ENCODE results near the gene POU3F3.

Gene POU3F3

DNA sequence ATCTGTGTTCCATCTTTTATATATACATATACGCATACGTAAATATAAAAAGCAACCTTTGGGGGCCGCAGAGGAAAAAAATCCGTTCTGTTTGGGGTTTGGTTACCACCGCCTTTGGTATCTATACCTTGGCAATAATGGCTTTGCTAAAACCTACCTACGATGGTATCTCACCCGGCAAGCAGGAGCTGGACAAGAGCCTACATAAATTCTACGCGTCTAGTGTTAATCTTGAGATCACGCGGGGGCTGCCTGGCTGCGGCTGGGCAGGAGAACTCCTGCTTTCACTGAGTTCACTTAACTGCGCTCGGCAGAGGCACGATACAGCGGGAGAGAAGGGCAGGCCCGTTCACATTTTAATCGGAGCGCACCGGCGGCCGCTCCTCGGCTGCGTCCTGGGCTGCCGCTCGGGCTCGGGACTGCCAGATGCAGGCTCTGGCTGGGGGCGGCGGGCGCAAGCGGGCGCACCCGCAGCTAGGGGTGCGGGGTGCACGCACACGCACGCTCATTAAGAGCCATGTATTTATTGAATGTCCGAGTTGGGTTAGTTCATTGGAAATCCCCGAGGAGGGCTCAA lies 1.7 kb upstream of the POU3F3 start:
- no peak overlapping the region for H3K27ac ChIP-seq
- DNase-seq (ENCODE audit: low spot score), result no peak
- TF ChIP-seq, protein P1, sequence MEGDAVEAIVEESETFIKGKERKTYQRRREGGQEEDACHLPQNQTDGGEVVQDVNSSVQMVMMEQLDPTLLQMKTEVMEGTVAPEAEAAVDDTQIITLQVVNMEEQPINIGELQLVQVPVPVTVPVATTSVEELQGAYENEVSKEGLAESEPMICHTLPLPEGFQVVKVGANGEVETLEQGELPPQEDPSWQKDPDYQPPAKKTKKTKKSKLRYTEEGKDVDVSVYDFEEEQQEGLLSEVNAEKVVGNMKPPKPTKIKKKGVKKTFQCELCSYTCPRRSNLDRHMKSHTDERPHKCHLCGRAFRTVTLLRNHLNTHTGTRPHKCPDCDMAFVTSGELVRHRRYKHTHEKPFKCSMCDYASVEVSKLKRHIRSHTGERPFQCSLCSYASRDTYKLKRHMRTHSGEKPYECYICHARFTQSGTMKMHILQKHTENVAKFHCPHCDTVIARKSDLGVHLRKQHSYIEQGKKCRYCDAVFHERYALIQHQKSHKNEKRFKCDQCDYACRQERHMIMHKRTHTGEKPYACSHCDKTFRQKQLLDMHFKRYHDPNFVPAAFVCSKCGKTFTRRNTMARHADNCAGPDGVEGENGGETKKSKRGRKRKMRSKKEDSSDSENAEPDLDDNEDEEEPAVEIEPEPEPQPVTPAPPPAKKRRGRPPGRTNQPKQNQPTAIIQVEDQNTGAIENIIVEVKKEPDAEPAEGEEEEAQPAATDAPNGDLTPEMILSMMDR (IDR thresholded peaks at IDR 0.05), result no peak

DNA sequence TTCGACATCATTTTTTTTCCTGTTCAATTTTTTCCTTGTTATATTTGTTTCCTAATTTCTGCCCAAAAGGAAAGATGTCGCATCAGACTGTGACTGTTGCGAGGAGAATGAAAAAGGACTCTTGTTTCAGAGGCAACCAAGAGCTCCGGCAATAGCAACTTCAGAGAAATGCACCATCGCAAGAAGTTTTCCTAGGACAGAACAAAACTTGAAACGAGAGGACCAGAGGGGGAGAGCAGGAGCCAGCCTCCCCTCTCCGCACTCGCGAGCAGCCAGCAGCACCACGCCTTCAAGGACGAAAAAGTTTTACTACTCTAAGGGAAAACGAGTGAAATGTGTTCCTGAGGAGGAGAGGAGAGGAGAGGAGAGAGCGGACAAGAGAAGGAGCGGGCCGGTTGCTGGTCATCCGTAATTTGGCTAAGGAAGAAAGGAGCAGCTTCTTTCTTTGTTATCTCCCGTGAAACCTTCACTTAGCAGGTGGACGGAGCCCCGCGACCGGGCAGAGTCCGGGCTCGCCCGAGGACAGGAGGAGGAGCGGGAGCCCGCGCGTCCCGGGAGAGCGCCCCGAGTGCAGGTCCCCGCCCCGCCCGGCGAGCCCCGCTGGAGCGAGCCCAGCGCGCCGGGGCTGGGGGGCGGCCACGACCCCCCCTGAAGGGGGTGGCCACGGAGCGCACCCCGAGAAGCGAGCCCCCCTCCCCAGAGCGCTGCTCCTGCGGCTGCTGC lies 744 bp downstream of the POU3F3 start:
- Histone ChIP-seq H3K27ac (no peak overlapping the region), H3K4me3 (peak overlapping the region; percentile 59)
- no peak for DNase-seq (ENCODE audit: low spot score)
- TF ChIP-seq, protein P1 (IDR thresholded peaks at IDR 0.05), result no peak

More for the DNA sequence above, 1.7 kb upstream of the POU3F3 start:
- peak overlapping the region; percentile 59 for H3K4me3 ChIP-seq

DNA sequence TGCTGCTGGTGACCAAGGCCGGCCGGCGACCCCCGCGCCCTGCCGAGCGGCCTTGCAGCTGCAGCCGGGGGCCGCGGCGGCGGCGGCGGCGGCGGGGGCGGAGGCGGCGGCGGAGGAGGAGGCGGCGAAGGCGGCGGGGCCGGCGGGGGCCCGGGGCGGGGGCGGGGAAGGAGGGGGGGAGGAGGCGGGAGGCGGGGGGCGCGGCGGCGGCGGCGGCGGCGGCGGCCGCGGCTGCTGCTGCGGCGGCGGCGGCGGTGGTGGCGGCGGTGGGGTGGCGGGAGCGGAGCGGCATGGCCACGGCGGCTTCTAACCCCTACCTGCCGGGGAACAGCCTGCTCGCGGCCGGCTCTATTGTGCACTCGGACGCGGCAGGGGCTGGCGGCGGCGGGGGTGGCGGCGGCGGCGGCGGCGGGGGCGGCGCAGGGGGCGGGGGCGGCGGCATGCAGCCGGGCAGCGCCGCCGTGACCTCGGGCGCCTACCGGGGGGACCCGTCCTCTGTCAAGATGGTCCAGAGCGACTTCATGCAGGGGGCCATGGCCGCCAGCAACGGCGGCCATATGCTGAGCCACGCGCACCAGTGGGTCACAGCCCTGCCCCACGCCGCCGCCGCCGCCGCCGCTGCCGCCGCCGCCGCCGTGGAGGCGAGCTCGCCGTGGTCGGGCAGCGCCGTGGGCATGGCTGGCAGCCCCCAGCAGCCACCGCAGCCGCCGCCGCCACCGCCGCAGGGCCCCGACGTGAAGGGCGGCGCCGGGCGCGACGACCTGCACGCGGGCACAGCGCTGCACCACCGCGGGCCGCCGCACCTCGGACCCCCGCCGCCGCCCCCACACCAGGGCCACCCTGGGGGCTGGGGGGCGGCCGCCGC lies 1.5 kb downstream of the POU3F3 start:
- no peak overlapping the region for H3K27ac ChIP-seq
- no peak for DNase-seq (ENCODE audit: low spot score)
- H3K4me3 ChIP-seq, result peak overlapping the region; percentile 57
- TF ChIP-seq, protein P1 (IDR thresholded peaks at IDR 0.05), result no peak

DNA sequence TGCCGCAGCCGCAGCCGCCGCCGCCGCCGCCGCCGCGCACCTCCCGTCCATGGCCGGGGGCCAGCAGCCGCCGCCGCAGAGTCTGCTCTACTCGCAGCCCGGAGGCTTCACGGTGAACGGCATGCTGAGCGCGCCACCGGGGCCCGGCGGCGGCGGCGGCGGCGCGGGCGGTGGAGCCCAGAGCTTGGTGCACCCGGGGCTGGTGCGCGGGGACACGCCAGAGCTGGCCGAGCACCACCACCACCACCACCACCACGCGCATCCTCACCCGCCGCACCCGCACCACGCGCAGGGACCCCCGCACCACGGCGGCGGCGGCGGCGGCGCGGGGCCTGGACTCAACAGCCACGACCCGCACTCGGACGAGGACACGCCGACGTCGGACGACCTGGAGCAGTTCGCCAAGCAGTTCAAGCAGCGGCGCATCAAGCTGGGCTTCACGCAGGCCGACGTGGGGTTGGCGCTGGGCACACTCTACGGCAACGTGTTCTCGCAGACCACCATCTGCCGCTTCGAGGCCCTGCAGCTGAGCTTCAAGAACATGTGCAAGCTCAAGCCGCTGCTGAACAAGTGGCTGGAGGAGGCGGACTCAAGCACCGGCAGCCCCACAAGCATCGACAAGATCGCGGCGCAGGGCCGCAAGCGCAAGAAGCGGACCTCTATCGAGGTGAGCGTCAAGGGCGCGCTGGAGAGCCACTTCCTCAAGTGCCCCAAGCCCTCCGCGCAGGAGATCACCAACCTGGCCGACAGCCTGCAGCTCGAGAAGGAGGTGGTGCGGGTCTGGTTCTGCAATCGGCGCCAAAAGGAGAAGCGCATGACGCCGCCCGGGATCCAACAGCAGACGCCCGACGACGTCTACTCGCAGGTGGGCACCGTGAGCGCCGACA lies 2.4 kb downstream of the POU3F3 start:
- Histone ChIP-seq H3K4me3 (peak overlapping the region; percentile 57), H3K27ac (no peak overlapping the region)
- TF ChIP-seq, protein P1 (IDR thresholded peaks at IDR 0.05), result no peak
- no peak for DNase-seq (ENCODE audit: low spot score)

DNA sequence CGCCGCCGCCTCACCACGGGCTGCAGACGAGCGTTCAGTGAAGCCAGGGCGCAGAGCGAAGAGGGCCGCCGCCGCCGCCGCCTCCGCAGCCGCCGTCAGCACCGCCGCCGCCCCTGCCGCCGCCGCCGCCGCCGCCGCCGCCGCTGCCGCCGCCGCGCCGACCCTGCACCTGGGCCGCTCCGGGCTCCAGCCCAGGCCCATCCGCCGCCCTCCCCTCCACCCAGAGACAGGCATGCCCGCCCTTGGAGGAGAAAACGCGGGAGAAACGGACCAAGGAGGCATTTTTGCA lies 3.0 kb downstream of the POU3F3 start:
- Histone ChIP-seq H3K4me3 (peak overlapping the region; percentile 57), H3K27ac (no peak overlapping the region)
- DNase-seq (ENCODE audit: low spot score), result no peak
- TF ChIP-seq, protein P1 (IDR thresholded peaks at IDR 0.05), result no peak

DNA sequence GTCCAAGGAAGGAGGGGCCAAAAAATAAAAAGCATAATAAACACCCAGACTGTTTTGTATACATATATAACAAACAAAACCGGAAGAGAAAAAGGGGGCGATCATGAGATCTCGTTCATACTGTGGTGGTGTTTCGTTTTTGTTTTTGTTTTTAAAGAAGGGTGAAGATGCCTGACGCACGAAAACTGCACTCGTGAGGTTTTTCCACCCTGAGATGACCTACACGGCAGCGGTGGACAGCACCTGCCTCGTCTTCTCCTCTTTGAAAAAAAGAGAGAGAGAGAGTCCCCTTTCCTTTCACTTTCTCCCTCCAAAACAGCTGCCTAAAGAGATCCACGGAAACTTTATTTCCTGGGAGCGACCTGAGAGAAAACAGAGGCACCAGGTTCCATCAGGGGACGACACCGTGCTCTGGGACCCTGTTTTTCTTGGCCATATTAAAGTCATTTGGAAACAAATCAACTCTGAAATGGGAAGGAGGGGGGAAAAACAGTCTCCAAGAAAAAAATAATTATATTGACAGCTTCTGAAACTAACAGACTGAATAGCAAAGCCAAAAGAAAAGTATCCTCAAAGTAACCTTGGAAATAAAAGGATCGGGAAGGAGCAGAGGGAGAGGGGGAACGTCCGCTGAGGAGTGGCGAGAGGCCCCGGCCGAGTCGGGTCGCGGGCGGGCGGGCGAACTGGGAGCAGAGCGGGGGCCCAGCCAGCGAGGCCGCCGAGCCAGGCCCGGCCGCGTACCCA lies 3.5 kb downstream of the POU3F3 start:
- H3K4me3 ChIP-seq, result peak overlapping the region; percentile 57
- TF ChIP-seq, protein P1 (IDR thresholded peaks at IDR 0.05), result no peak
- no peak overlapping the region for H3K27ac ChIP-seq
- DNase-seq (ENCODE audit: low spot score), result no peak
